Gastrocnemius medialis (tissue), 4 donors: ENCODE data around the gene ZFP62.

Source experiments
- POLR2A ChIP-seq, 2 donors: fragments of 450-650 bp; IDR thresholded peaks; one replicate each; pipeline ENCODE4 v1.6.1; 2017; ENCODE audit warnings: antibody characterized with exemption in 2 of 2, mild to moderate bottlenecking in 2 of 2, moderate library complexity in 2 of 2
- TF ChIP-seq, protein P1 (sequence below), 5 experiments: fragments of 450-650 bp in 3 of 5; fragments of 200-600 bp in 2 of 5; sonication (generic) in 2 of 5; IDR thresholded peaks in 4 of 5; conservative IDR thresholded peaks in 1 of 5; 1 replicate in 4 of 5; 2 replicates in 1 of 5; pipeline ENCODE4 v1.5.1; 2016 to 2019; ENCODE audit warnings: antibody characterized with exemption in 5 of 5, mild to moderate bottlenecking in 3 of 5, moderate library complexity in 3 of 5

- TF ChIP-seq, protein P1, sequence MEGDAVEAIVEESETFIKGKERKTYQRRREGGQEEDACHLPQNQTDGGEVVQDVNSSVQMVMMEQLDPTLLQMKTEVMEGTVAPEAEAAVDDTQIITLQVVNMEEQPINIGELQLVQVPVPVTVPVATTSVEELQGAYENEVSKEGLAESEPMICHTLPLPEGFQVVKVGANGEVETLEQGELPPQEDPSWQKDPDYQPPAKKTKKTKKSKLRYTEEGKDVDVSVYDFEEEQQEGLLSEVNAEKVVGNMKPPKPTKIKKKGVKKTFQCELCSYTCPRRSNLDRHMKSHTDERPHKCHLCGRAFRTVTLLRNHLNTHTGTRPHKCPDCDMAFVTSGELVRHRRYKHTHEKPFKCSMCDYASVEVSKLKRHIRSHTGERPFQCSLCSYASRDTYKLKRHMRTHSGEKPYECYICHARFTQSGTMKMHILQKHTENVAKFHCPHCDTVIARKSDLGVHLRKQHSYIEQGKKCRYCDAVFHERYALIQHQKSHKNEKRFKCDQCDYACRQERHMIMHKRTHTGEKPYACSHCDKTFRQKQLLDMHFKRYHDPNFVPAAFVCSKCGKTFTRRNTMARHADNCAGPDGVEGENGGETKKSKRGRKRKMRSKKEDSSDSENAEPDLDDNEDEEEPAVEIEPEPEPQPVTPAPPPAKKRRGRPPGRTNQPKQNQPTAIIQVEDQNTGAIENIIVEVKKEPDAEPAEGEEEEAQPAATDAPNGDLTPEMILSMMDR (IDR thresholded peaks at IDR 0.05 in 4 of 5, conservative IDR thresholded peaks at IDR 0.05 in 1 of 5) = no peak
- peak in 1 of 2 donors; percentile 46 for TF ChIP-seq POLR2A (IDR thresholded peaks at IDR 0.05)
These were observed 45.7 kb downstream of the ZFP62 start for GRCh38 chr5:180815293-180815917.
